ENCODE measurements around the gene TNPO2.

- TF ChIP-seq POLR2A (IDR thresholded peaks at IDR 0.05; ENCODE audit: low read depth) (no peak), CTCF (IDR thresholded peaks at IDR 0.05) (no peak), EP300 (IDR thresholded peaks at IDR 0.05) (no peak), POLR2AphosphoS5 (IDR thresholded peaks at IDR 0.05) (no peak)
Measured at GRCh38 chr19:12672744-12673143, 51.0 kb downstream of the TNPO2 start.

Measured in esophagus muscularis mucosa (tissue), 4 donors.